NCI-H524 treated with DMSO at 0.1 percent for 48 hours (cell line): ENCODE results near the gene BCAS2.

ENCODE experiments used
- DNase-seq: peaks from one replicate; lab custom pipeline; 2025; lab: John Stamatoyannopoulos, UW

BCAS2 gene

DNA sequence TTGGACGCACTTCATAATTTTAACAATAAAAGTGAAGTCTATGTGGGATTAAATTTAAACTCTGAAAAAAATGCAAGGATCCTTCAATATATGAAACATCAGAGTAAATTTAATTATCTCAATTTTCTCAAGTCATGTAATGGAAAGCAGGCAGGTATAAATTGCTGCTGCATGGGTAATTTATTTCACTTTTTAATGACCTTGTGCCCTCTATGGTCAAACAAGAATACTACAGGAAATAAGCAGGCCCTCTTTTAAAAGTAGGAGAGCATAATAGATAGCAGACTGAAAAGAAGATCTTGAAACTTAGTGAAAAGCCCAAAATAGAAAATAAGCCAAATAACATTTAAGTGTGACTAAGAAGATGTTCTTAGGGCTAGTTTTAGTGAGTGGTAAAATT lies 22.9 kb downstream of the BCAS2 start:
- DNase-seq = no peak

DNA sequence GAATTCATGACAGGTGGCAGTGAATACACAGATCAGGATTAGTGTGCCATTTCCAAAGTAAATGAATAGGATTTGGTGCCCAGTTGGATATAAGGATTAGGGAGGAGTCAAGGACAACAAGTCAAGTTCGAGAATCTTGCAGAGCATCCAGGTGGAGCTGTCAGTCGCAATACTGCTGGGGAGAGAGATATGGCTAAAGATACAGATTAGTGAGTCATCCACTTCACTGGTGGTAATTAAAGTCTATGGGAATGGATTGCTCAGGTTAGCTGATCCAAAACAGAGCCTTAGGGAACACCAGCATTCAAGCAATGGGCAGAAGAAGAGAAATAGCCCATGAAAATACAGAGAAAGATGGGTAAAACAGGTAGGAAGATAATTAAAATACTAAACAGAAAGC lies 26.8 kb downstream of the BCAS2 start:
- peak; percentile 70 for DNase-seq

DNA sequence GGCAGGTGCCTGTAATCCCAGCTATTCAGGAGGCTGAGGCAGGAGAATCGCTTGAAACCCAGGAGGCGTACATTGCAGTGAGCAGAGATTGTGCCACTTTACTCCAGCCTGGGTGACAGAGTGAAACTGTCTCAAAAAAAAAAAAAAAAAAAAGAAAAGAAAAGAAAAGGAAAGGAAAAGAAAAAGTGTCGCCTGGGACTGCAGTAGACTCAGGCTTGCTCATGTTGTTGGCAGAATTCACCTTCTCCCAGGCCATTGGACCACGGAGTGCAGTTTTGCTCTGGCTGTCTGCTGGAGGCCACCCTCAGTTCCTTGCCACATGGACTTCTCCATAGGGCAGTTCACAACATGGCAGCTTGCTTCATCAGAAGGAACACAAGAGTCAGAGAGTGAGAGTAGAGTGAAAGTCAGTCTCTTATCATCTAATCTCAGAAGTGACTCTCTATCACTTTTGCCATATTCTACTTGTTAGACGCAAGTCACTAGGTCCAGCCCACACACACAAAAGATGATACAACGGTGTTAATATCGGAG lies 29.2 kb downstream of the BCAS2 start:
- DNase-seq = no peak

DNA sequence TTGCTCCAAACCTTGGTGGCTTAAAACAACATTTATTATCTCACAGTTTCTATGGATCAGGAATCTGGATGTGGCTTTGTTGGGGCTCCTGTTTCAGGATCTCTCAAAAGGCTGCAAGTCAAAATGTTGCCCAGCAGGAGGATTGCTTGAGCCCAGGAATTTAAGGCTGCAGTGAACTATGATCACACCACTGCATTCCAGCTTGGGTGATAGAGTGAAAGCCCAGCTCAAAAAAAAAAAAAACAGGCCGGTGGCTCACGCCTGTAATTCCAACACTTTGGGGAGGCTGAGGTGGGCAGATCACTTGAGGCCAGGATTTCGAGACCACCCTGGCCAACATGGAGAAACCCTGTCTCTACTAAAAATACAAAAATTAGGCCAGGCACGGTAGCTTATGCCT lies 30.0 kb downstream of the BCAS2 start:
- DNase-seq = no peak

DNA sequence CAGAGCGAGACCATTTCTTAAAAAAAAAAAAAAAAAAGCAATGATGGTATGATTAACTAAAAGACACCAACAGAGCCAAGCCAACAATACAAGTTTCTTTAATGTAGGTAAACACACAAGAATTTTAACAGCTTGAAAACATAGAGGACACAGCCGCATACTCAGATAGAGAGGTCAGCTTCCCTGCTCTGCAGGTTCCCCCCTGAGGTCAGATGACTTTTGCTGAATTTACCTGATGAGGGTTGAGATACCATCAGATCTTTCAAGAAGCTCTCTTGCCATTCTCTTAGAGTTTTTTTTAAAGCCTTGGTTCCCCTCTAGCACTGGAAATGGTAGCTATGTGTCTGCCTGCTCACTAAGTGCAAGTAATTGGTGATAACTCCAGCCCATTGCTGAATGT lies 31.1 kb downstream of the BCAS2 start:
- DNase-seq = no peak

DNA sequence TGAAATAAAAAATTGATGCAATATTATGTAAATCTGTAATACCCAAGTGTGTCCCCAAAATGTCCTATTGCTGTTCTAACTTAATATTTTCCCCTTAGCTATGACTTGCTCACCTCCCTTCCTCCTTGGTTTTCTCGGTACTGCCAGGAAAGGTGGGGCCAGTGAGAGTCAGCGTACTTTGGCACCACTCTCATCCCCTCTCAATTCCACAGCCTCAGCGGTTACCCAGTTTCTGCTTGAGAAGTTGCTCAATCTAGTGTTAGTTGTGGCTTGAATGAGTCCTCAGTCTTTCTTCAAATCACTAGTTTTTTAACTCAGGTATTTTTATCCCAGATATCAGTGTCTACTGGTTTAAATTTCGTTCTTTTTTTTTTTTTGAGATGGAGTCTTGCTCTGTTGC lies 32.3 kb downstream of the BCAS2 start:
- no peak for DNase-seq

DNA sequence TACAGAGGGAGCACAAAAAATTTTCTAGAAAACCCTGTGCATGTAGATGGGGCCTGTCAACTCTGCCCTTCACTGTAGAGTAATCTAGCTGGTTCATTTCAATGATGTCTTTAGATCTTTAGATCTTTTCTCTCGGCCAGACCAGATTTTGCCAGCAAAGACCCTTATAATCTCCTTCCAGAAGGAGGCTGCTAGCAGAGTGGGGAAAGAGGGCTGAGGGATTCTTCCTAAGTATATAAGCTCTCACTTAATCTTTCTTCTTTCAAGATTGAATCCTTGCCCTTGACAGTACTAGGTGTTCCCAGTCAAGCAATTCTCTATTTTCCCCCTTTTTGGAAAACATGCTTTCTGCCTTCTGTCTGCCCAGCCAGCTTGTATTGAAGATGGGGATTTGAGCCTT lies 34.3 kb downstream of the BCAS2 start:
- no peak for DNase-seq

DNA sequence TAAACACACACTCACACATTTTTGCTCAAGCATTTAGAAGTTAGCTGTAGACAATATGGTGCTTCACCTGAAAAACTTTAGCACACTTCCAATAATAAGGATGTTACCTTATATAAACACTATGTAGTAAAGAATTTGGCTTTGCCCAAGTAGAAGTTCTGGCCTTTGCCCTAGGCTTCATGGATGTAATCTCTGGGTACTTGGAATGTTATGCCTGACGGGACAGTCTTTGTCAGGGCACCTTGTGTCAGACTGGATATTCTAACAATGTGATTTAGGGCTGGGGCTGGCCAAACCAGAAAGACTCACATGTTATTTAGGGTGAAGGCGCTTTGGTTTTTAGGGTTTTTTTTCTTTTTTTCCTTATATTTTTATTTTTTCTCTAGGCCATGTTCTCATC lies 35.6 kb downstream of the BCAS2 start:
- DNase-seq = no peak

DNA sequence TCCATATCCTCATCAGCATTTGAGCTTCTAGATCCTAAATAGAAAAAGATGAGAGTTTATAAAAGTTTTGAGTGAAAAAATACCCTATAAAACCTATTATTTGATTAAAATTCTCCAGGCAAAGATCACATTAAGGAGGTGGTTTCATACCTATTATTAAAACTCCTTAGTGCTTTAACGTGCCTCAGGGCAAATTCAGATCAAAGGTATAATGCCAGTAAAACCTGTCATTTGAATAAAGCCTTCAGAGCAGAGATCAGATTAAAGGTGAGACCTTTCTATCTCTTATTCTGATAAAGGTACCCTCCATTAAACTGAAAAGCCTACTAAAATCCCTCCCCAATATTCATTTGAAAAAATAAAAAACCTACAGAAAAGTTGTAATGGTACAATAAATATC lies 36.1 kb downstream of the BCAS2 start:
- DNase-seq = no peak

DNA sequence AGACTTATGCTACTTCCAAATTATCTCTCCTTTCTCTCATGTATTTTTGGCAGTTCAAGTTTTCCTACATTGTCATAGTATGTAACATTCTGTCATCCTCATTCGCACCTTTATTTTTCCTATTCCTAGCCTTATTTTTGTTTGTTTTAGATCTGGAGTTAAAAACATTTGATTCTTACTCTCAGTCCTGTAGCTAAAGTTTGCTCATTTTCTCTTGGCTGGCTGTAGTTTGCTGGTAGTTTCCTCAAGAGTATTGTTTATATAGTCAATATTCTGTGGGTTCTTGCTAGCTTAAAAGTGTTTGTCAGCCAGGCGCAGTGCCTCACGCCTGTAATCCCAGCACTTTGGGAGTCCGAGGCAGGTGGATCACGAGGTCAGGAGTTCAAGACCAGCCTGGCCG lies 40.6 kb downstream of the BCAS2 start:
- DNase-seq = no peak

DNA sequence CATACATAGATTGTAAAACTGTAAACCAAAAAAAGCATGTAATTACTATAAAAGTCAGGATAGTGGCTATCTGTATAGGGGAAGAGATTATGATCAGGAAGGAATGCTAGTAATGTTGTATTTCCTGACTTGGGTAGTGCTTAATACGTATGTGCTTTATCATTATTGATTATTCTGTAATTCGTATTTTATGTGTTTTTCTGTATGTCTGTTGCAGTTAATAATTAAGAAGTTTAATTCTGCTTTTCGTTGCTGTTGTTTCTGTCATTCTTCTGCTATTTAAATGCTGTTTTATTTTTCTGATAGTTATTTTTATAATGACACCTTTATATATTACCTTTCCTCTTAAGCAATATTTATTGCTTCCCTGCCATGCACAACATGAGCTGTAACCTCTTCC lies 41.1 kb downstream of the BCAS2 start:
- no peak for DNase-seq

DNA sequence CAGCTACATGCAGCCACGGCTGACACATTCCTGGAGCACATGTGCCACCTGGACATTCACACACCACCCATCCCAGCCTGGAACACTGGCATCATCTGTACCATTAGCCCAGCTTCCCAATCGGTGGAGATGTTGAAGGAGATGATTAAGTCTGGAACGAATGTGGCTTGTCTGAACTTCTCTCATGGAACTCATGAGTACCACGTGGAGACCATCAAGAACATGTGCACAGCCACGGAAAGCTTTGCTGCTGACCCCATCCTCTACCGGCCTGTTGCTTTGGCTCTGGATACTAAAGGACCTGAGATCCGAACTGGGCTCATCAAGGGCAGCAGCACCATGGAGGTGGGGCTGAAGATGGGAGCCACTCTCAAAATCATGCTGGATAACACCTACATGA lies 45.4 kb downstream of the BCAS2 start:
- no peak for DNase-seq

DNA sequence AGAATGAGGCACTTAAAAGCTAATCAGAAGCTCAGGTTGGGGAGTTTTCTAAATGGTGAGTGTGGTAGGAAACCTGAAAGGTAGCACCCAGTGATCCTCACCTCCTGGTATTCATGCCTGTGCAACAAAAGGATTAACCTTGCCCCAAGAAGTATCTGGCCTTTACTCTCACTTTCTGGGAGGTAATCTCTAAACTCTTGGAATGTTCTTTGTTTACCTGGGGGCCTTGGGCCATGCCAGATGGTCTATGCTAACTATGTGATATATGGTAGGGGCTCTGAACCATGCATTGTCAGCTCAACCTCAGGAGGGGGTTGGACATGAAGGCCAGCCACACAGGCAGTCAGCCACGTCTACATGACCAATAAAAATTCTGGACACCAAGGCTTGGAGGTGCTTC lies 46.0 kb downstream of the BCAS2 start:
- DNase-seq = no peak

DNA sequence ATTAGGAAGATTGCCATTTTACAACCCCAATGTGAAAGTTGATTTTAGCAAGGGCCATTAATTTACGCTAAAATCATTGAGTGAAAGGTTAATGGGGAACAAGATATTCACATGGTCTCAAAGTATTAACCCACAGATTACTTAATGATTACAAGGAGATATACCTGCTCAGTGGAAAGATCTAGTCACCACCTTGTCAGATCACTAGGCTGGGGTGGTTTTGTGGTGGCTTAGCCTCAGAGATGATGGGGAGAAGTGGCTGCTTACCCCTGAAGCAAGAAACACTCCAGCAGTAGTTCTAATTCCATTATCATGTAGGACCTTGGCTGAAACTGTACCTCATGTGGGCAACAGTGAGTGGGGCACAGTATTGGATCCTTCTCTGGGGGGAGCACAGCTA lies 50.3 kb downstream of the BCAS2 start:
- no peak for DNase-seq

DNA sequence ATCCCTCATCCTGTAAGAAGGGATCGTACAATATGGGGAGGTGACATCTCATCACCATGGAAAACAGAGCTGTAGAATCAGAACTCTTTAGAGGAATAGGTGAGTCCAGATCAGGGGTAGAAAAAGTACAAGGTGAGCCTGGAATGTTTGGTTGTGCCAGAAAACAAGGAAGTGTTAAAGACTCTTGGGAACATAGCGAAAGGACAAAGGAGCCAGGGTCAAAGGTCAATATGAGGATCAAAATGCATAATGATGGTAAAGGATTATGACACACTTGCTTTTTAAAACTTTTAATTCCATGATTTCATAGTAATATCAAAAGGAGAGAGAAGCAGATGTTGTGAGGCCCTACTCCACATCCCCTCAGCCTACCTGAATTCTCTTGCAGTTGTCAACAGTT lies 51.2 kb downstream of the BCAS2 start:
- DNase-seq = no peak

DNA sequence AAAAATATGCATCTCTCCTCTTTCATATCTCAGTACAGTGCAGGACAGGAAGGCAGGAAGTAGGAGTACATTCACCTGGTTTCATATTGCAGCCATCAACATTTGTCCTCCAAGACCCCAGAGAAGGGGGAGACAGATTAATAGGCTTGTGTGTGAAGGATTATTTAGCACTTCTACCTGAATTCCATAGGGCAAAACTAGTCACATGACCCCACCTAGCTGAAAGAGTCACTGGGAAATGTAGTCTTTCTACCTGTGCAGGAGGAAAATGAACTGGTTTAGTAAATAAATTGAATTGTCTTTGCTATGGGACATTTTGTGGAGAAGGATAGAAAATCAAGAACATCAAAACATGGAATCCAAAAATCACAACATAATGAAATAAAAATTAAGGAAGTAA lies 56.5 kb downstream of the BCAS2 start:
- no peak for DNase-seq

DNA sequence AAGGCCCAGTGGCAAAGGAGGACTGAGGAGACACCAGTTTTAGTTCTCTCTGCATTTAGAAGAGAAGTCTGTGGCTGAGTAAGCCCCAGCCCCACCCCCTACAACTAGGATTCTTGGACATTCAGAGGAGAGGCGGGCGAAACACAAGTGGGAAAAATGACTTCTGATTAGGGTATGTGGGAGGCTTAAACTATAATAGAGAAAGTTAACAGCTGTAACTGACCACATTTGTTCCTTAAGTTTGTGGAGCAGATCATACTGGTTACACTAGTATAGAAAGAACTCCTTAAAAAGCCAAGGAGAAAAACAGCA lies 59.2 kb downstream of the BCAS2 start:
- DNase-seq = no peak

DNA sequence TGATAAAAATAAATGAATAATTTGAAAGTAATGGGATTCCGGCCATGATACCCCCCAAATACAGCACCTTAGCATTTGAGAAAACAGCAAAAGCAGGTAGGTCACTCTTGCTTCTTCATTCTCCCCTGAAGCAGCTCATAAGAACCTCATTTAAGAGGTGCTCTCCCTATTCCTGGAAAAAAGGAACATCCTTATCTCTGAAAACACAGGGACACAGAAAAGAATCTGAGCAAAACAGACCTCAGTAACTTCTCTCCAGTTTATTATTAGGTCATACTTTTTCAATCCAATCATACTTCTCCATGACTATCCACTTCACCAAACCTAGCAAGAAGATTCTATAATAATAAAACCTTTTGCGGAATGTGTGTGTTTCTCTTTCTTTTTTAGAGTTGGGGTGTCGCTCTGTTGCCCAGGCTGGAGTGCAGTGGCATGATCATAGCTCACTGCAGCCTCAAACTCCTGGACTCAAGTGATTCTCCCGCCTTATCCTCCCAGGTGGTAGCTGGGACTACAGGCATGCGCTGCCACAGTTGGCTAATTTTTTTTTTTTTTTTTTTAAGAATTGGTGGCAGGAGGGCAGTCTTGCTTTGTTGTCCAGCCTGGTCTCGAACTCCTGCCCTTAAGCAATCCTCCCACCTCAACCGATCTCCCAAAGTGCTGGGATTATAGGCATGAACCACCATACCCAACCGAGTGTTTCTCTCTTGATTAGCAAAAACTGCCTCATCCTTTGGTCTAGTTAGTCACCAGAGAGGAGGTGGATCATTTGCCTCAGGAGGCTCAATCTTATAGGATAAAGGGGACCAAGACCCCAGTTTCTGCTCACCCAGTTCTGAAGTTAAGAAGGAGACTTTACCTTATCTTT lies 59.8 kb downstream of the BCAS2 start:
- DNase-seq = no peak
